Body of pancreas (tissue), 4 donors: ENCODE measurements around the gene CCDC38.

ENCODE experiments used
- POLR2A ChIP-seq, 3 donors: fragments of 450-650 bp; IDR thresholded peaks; one replicate each; pipeline ENCODE4 v1.6.1; 2016; ENCODE audit warnings: antibody characterized with exemption in 3 of 3, mild to moderate bottlenecking in 2 of 3
- TF ChIP-seq, protein P1 (sequence below), 7 experiments: fragments of 450-650 bp in 4 of 7; fragments of 200-600 bp in 3 of 7; sonication (generic) in 3 of 7; IDR thresholded peaks; one replicate each; pipeline ENCODE4 v1.5.1; 2016 to 2019; ENCODE audit warnings: antibody characterized with exemption in 7 of 7

DNA sequence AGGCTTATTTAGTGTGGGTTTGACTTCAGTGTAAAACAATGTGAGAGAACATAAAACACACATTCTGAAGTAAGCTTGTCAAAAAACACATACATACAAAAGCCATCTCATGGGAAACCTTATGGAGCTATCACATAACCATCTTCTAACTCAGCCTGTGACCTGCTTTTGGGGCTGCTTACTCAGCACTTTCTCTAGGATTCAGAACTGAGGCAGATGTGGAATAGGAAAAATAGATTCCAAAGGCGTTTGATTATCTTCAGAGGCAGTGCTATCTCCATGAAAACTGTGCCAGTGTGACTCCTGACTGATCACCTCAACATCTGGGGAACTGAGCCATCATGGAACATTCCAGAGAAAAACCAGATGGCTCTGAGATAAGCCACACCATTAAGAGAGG is 40.2 kb upstream of the CCDC38 start:
- TF ChIP-seq, protein P1, sequence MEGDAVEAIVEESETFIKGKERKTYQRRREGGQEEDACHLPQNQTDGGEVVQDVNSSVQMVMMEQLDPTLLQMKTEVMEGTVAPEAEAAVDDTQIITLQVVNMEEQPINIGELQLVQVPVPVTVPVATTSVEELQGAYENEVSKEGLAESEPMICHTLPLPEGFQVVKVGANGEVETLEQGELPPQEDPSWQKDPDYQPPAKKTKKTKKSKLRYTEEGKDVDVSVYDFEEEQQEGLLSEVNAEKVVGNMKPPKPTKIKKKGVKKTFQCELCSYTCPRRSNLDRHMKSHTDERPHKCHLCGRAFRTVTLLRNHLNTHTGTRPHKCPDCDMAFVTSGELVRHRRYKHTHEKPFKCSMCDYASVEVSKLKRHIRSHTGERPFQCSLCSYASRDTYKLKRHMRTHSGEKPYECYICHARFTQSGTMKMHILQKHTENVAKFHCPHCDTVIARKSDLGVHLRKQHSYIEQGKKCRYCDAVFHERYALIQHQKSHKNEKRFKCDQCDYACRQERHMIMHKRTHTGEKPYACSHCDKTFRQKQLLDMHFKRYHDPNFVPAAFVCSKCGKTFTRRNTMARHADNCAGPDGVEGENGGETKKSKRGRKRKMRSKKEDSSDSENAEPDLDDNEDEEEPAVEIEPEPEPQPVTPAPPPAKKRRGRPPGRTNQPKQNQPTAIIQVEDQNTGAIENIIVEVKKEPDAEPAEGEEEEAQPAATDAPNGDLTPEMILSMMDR (IDR thresholded peaks at IDR 0.05): no peak
- TF ChIP-seq POLR2A (IDR thresholded peaks at IDR 0.05): no peak
